A204.1 (cell line): ENCODE results near the gene RWDD2A.
"Not testable (repeated sequence)": the region's sequence is repeated elsewhere in the genome, so short reads cannot be mapped to it uniquely, and the experiment has no call there.

ENCODE experiments used
- FAIRE-seq: peaks from 2 replicates; lab custom pipeline; 2012; peaks lifted over from hg19 to GRCh38; lab: Jason Lieb, UNC

RWDD2A gene

DNA sequence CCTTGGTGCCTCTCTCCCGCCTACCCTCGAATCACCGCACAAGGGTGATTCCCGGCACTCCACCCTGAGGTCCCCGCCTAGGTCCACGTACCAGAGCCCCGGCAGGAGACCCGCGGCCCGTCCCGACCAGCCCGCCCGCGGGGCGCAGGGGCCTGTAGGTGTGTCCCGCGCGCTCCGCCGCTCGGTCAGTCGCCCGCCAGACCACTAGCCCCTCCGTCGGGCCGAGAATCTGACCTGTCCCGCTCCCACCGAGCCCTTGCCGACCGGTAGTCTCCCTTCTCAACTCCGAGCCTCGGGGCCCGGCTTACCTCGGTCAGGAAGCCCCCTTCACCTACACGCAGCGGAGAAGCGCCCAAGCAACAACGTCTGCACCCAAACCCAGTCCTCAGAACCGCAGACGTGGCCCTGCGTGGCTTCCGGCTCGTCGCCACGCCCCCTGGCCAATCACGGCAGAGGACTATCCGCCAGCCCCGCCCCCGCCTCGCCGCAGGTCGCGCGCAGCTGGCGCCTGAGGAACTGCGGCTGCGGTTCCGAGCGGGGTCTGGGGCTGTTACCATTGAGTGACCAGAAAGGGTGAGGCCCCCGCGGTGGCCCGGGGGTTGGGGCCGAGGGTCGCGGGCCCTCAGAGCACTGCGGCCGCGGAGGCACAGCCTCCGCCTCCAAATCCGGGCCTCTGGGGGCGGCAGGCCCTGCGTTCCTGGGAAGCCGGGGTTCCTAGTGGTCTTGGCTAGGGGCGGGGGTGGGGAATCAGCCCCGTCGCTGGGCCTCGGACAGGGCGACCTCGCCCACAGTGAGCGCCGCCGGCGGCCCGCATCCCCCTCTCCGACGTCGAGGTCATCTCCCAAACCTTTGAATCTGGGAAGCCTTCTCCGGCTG, at the start of gene RWDD2A, which contains the start of gene PGM3:
RWDD2A (plus strand) TSS at position 487 of the 876 bp plus-strand sequence. CDS start 1,095 bp downstream, outside the sequence.
PGM3 (minus strand) TSS at position 395 of the 876 bp plus-strand sequence. CDS start 2,253 bp downstream, outside the sequence.
- FAIRE-seq: no peak

DNA sequence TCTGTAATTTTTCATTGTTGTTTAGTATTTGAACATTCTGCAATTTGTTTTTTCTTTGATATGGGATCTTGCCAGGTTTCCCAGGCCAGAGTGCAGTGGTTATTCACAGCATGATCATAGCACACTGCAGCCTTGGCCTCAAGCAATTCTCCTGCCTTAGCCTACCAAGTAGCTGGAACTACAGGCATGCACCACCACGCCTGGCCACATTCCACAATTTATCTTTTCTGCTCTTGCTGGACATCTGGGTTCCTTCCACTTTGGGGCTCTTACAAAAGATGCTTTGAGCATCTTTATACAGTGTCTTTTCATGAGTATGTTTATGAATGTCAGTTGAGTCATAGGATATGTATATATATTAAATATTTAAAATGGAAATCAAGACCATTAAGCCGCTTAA, 42.0 kb upstream of the RWDD2A start:
- no peak for FAIRE-seq

DNA sequence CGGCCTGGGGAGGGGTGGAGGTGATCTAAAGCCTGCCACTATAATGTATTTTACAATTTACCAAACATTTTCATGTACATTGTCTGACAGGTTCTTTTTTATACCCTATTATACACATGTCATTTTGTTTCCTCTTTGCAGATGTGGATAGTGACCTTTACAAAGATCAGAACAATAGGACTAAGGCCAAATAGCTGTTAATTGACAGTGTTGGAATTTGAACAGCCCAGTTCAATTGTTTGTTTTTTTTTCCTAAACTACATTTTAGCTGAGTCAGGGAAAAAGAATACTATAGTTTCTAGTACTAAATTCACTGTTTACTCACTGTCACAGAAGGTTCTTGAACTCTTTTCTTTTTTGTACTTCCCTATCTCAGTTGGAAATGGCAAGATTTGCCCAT, 40.2 kb upstream of the RWDD2A start:
- FAIRE-seq: no peak

DNA sequence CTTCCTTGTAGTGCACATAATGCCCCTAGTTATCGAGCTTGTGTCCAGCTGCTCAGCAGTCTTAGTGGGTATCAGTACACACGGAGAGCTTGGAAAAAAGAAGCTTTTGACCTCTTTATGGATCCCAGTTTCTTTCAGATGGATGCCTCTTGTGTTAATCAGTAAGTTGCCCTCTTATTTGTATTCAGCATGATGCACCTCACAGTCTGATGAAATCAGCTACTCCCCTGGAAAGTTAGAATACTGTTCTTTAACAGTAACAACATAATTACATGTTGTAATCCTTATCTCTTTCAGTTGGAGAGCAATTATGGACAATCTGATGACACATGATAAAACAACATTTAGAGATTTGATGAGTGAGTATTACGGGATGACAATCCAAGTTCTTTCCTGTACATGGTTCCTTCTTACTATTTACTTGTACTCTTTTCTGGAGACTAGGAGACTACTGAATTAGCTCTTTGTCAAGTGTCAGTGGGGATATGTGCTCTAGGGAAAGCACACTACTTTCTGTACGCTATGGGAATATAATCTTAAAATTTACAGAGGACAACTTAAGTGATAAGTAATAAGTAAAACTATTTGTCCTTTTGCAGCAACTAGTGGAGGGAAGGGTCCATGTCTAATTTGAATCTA, 39.2 kb upstream of the RWDD2A start:
- no peak for FAIRE-seq

DNA sequence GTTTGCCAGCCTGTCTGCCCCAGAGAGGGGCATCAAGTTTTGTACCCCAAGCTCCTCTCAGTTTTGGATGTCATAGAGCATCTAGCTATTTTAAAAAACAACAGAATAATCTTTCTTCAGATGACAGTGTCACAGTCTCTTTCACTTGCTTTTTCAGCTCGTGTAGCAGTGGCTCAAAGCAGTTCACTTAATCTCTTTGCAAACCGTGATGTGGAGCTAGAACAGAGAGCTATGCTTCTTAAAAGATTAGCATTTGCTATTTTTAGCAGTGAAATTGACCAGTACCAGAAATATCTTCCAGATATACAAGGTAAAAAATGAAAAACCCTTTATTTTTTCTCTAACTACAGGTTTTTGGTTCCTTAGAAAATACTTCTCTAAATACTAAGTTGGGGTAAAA, 37.4 kb upstream of the RWDD2A start:
- no peak for FAIRE-seq

DNA sequence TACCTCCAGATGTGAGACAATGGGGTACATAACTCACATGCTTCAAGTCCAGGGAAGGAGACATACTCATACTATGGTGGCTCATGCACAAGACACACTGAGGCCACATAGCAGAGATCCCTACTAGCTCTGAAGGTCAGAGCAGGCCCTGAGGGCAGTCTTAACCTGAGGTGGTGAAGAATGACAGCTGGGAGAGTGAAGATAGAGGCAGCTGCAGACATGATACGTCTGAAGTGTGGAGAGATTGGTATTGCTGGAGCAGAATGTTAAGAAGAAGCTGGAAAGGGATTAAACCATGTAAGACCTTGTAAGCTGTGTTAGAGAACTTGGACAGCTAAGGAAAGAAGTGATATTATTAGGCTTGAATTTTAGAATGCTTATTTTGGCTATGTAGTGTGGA, 33.0 kb upstream of the RWDD2A start:
- no peak for FAIRE-seq

DNA sequence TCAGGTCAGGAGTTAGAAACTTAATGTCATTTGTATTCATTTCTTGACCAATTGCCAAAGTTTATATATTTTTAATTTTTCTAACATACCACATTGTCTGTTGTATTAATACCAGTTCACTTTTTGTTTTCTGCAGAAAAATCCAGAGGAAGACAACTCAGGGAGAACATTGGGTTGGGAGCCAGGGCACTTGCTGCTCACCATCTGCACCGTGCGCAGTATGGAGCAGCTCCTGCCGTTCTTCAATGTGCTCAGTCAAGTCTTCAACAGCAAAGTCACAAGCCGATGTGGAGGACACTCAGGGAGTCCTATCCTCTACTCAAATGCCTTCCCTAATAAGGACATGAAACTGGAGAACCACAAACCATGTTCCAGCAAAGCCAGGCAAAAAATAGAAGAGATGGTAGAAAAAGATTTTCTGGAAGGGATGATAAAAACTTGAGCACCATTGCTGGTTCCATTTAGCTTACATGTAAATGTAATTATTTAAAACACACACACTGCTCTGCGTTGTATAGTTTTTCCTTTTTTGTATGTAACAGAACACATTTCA, 25.4 kb upstream of the RWDD2A start:
- no peak for FAIRE-seq

DNA sequence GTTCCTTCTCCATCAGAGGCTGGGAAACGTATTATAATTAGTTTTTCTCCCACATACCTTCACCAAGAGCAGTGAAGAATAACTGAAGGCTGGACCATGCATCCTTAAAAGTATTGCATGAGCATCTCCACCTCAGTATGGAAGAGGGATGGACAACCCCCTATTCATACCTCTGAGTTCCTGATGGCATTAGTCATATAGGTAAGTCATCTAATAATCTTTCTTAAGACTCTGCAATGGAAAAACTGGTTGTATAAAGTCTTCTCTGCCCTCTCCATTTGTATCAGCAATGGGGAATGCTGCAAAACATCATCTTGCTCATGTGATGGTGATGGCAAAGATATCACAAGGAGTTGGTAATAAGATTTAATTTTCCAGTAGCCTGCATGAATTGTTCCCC, 24.6 kb upstream of the RWDD2A start:
- FAIRE-seq: no peak

DNA sequence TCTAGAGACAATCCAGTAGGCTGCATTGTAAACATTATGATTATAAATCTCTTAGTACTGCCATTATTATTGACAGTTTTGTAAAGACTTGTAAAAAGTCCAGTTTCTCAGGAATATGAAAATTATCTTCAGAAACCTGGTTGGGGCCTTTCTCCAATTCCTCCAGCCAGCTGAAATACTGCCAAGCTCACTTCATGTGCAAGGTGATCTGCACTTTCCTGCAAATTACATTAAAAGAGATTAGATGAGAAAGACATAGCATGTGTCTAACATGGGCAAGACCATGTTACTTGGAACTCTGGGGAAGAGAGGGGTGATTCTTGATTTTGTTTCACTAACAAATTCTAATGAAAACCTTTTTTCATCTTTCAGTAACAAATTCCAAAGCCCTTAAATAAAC, 24.1 kb upstream of the RWDD2A start:
- no peak for FAIRE-seq

DNA sequence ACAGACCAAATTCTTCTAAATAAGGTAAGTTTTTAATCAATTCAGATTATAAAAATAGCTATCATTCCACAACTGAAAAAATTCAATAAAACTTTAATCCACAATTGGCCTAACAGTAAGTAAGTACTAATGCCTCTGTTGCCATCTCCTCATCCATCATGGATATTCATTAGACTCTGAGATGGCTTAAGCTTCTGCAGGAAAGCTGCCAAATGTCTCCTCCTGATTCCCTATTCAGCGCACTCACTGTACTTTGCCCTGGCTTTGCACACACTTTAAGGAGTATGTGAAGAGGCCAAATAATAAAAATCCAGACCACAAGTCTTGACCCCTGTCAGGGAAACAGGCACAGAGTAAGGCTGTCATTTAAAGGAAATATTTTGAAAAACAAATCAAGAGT, 23.6 kb upstream of the RWDD2A start:
- FAIRE-seq: no peak

DNA sequence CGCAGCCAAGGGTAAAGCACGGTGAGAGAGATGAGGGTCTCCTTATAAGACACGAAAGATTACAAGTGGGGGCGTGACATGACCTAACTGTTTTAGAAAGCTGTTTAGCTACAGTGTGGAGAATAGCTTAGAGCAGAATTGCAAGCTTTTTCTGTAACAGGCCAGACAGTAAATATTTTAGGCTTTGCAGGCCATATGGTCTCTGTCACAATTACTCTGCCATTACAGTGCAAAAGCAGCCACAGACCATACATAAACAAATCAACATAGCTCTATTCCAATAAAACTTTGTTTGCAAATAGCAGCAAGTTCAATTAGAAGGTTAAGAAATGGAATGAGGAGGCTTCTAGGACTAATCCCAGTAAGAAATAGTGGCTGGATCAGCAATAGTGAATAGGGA, 16.9 kb upstream of the RWDD2A start:
- no peak for FAIRE-seq

DNA sequence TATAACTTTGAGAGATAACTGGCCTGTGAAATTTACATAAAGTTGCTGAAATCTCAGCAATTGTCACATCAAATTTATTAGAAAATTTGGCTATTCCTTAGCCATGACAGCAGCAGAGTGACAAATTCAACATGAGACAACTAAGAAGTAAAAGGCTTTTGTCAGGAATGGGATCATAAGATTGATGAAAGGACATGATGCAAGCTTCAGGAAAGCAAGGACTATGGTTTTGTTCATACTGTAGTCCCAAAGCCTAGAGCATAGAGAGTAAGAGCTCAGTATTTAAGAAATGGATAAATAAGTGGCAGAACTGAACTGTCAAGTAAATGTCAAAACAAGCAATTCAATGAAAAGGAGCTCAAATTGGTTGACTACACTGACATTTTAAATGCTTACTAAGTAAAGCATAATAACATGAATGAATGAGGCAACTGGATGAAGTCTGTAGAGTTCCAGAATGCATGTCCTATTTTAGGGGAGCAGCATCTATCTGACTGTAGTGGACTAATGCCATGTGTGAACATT, 12.7 kb upstream of the RWDD2A start:
- FAIRE-seq: no peak

DNA sequence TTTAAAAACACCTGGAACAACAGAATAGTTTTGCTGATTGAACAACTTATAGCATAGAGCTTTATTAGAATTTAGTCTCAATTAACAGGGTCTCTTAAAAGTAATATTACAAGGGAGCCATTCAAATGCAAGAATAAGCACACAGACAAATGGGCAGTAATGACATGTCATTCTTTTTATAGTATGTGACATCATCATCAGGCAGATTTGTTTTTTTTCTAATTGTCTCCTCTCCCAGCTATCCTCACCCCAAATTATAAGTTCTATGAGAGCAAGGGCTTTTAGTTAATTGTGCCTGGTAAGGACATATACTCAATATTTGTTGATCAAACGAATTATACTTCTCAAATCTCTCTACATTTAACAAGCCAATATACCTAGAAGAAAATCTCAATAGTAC, 11.0 kb upstream of the RWDD2A start:
- FAIRE-seq: no peak

DNA sequence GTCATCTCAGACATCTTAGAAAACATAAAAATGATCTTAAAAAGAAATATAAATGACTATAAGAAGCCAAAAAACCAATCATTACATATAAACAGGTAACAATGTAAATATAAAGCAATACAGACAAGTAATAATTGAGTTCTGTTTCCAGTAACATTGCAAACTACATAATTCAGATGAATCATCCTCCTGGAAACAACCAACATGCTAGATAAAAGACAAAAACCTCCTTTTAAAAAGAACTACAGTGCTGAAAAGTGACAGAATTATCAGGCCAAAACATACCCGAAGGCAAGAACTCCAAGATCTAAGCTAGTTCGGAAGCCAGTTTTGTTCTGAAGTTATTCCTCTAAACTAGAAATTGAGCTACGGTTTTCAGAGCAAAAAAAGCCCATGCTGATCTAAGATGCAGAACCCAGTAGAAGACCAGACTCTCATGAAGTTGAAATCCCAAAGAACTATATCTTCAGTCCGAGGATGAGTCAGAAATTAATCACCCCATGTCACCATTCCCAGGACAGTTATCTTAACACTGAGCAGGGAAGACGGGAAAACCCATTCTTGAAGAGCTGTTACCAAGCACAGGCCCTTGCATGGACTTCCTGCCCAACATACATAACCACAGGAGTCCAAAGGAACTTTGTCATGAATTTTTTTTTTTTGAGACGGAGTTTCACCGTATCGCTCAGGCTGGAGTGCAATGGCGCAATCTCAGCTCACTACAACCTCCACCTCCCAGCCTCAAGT, 9.9 kb upstream of the RWDD2A start:
- no peak for FAIRE-seq

DNA sequence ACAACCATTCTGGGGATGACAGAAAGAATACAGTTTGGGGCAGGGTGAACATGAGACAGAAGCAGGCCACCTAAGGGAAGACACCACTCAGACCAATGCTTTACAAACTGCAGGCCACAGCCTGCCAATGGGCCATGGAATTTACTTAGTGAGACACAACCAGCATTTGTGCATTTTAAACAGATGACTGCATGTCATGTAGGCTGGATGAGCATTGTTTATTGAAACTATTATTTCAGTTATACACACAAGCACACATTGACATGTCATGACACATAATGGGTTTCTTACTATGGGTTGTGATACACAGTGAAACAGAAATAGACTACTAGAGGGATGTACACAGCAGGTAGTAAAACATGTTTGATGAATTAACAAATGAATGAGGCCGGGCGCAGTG, 8.1 kb upstream of the RWDD2A start:
- no peak for FAIRE-seq

DNA sequence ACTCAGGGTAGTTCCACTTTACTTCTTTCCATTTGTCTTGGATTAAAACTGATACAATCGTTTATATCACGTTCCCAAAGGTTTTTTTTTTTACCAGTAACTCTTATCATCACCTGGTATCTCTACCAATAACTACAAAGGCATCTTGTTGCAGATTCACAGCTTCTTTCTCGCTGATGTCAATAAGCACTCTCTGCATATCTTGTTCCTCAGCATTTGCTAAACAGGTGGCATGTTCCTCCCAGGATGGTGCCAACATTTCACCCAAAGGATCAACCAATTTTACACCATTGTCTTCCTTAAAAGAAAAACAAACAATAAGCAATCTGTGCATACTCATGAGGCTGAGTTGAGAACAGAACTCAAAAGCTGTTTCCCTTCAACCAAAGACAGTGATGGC, 4.7 kb upstream of the RWDD2A start:
- FAIRE-seq: no peak

DNA sequence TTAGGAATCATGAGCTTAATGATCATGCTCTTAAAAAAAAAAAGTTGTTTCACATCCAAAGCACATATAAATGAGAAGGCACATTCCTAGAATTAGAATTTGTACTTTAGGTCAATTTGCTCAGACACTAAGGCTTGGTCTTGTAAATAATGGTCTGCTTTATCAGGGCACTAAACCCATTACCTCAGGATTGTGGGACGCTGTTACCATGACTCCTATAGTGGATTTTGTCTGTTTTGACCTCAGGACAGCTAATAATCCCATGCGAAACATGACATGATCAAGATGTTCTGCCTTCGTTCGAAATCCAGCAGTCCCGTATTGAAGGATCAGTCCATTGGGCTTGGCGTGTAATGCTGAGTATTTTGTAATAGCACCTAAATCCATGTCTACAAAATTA, 2.5 kb upstream of the RWDD2A start:
- no peak for FAIRE-seq

DNA sequence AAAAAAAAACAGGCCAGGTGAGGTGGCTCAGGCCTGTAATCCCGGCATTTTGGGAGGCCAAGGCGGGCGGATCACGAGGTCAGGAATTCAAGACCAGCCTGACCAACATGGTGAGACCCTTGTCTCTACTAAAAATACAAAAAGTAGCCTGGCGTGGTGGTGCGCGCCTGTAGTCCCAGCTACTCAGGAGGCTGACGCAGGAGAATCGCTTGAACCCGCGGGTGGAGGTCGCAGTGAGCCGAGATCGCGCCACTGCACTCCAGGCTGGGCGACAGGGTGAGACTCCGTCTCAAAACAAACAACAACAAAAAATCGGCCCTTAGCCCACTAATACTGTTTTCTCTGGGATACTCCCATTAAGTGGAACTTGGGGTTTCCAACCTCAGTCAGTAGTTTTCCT, 1.2 kb upstream of the RWDD2A start:
- FAIRE-seq: not testable (repeated sequence)

DNA sequence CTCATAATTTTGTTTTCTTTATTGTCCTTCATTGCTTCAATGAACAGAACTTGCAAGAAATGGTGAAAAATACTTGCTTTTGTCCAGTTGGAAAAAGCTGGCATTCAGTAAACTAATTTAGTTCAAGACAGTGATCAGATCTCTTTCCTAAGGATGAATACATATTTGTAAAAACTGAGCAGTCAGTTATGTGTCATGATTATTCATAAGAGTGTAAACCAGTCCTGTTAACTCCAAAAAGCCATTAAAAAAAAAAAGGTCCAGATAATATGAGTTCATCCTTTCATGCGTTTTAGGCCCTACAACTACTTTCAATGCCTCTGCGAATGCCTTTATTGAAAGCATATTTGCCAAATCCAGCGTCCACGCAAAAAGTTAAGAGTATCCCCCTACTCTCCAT, 701 bp upstream of the RWDD2A start:
- no peak for FAIRE-seq

DNA sequence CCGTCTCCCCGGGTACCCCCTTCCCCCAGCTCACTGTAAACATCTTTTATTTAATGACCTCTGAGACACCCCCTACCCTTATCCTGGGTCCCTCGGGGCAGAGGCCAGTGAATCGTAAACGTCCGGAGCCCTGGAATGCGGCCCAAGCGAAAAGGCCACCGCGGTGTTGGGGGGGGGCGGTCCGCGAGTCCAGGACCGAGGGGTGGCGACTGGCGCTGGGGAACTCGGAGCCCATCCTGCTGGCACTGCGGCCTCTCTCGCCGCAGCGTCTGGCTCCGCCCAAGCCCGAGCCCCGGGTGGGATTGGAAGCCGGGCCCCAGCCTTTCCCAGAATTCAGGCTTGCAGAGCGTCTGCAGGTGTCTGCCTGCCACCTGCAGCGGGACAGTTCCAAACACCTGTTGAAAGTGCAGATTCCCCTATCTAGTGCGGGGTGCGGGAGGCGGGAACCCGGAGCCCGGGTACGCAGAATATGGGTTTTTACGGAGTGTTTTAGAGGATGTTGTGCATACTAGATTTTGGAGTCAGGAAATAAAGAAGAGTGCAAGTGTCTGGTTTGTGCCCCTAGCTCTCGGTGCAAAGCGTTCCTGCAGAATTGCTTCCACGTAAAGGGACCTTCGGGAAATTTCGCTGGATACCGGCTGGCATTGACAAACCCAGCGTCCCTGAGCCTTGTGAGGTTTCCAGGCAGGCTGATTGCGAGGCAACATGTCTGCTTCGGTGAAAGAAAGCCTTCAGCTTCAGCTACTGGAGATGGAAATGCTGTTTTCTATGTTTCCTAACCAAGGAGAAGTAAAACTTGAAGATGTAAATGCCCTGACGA, 800 bp downstream of the RWDD2A start:
- FAIRE-seq: no peak

DNA sequence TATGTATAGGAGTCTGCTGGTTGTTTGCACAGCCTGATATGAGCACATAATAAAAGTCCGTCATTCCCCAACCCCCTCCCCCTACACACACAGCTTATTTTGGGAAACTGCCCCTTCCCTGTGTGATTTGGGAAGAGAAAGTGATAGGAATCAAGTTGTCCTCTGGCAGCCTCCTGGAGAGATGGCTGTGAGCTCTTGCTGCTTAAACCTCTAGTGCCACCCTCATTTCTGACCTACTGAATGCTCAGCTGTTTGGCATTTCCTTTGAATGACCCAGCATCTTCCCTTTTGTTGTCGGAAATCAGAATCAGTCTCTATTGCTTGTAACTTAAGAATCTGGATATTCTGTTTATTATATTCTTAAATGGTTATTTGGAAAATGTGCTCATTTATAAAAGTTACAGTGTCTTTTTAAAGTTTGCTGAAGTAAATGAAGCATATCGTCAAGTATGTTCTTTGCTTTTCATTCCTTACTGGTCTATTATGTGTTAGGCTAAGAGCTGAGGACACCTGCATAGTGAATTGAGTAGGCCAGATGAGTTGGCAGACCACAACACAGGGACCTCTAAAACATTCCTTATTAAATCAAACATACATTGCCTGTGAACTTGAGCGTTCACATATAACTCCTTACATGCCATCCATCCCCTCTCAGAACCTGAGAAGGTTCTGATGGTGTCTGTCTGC, 5.5 kb downstream of the RWDD2A start:
- no peak for FAIRE-seq
